Skeletal muscle satellite cell (primary cell): ENCODE data around the gene METTL1. TPM values are rescaled to one million over a fixed set of nuclear protein-coding genes. Genes with fewer than 3 reads are reported as not detected.
A peak's percentile ranks its signal among the peaks of the same experiment; 100 is the strongest.
"Not testable (repeated sequence)": the region's sequence is repeated elsewhere in the genome, so short reads cannot be mapped to it uniquely, and the experiment has no call there.

Experiments
- H3K27me3 ChIP-seq: 2 replicates; pipeline ENCODE4 v1.7.0; 2013; ENCODE audit warnings: low read length; ENCODE audit not compliant: control insufficient read depth, insufficient read depth
- H3K36me3 ChIP-seq: 2 replicates; pipeline ENCODE4 v1.7.0; 2013; ENCODE audit warnings: mild to moderate bottlenecking, control low read depth, low read length; ENCODE audit not compliant: insufficient read depth
- H3K4me1 ChIP-seq: 2 replicates; pipeline ENCODE4 v1.7.0; 2013; ENCODE audit warnings: low read length; ENCODE audit not compliant: control insufficient read depth, insufficient read depth
- H3K4me2 ChIP-seq: 2 replicates; pipeline ENCODE4 v1.7.0; 2013; ENCODE audit warnings: mild to moderate bottlenecking, low read length
- H3K4me3 ChIP-seq: 2 replicates; pipeline ENCODE4 v1.7.0; 2013; ENCODE audit warnings: low read length
- H3K9ac ChIP-seq: 2 replicates; pipeline ENCODE4 v1.7.0; 2013; ENCODE audit warnings: mild to moderate bottlenecking, low read depth, low read length, moderate library complexity
- H3K9me3 ChIP-seq: replicated peaks from 2 replicates; pipeline ENCODE4 v1.7.0; 2013; ENCODE audit warnings: mild to moderate bottlenecking, control low read depth, low read length
- total RNA-seq: library from RNA; depleted of rRNA; stranded (reverse); fragments of >200 nt; gene quantifications from 2 replicates; pipeline ENCODE4 v1.2.3, GENCODE V29; 2012; rRNA removed

METTL1 gene
- total RNA-seq: 4.6 and 5.2 TPM in 2 replicates

DNA sequence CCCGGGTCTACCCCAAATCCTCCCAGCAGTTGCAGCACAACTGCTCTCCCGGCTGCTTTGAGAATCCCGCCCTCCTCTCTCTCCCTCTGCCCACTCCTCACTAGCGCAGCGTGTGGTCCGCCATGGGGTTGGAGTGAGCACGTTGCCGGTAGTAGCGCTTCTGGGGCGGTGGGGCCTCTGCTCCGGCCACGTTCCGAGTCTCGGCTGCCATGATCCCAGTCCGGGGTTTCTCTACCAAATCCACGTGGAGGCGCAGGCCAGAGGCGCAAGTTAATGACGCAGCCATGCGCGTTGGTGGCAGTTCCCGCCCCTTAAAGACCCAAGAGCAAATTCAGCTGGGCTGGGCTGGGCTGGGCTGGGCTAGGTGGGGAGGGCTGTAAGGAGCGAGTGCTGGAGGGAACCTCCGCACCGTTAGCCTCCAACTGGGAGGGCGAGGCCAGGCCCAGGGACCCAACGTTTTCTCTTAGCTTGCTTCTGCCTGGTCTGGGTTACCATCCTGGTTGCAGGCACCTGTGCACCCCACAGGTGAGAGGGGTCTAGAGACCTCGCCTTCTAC, at the start of gene METTL1:
METTL1 (minus strand) TSS at position 233 of the 556 bp plus-strand sequence; CDS start at position 211, 22 bp downstream.
- peaks cover 18% of the 10 kb centered on the region for H3K36me3 ChIP-seq

DNA sequence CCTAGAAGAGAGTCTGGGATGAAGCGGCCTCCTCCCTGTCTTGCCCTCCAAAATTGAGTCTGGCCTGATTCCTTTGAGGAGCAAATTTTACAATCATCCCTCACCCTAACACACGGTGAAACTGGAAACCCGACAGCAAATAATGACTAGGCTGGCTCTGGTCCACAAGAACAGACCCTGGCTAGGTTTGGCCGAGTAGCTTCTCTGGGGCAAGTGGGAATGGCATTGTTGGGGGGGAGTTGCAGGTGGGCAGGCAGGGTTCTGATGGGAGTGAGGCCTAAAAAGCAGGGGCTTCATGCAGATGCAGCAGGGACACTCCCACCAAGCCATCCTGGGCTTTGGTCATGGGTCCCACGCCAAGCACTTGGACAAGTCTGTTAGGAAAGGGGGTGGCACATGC, 49.1 kb upstream of the METTL1 start:
- not testable (repeated sequence) for H3K9me3 ChIP-seq, H3K4me3 ChIP-seq, H3K9ac ChIP-seq, H3K27me3 ChIP-seq, H3K4me2 ChIP-seq
- Histone ChIP-seq H3K4me1 (peaks cover 12% of the 10 kb centered on the region), H3K36me3 (peaks cover 65% of the 10 kb centered on the region)

More for the DNA sequence above, at the start of gene METTL1:
- H3K4me1 ChIP-seq: peaks cover 13% of the 10 kb centered on the region
- no peaks in the 10 kb centered on the region for H3K9me3 ChIP-seq
- peak within 1 kb of the TSS; percentile 99 for H3K4me2 ChIP-seq
- H3K4me3 ChIP-seq: peak within 1 kb of the TSS; percentile 94
- peak within 1 kb of the TSS; percentile 91 for H3K9ac ChIP-seq
- peaks cover 3% of the 10 kb centered on the region for H3K27me3 ChIP-seq

DNA sequence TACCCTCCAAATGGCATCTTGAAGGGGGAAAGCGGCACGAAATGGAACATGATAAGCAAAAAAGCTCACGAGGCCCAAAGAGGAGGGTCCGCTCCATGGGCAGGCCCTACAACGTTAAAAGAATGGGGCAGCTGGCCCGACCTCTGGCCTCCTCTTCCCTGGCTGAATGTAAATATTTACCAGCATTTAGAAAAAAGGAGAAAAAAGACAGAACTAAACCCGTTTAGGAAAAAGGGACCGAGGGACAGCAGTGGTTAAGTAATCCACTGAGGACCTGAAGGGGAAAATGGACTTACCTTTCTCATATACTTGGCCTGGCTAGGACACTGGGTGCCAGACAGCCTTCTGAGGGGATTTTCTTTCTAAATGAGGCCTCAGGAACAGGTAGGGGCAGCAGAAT, 48.2 kb upstream of the METTL1 start:
- not testable (repeated sequence) for H3K4me2 ChIP-seq, H3K9ac ChIP-seq, H3K4me3 ChIP-seq, H3K27me3 ChIP-seq, H3K9me3 ChIP-seq
- H3K36me3 ChIP-seq: peaks cover 56% of the 10 kb centered on the region
- H3K4me1 ChIP-seq: peaks cover 12% of the 10 kb centered on the region

DNA sequence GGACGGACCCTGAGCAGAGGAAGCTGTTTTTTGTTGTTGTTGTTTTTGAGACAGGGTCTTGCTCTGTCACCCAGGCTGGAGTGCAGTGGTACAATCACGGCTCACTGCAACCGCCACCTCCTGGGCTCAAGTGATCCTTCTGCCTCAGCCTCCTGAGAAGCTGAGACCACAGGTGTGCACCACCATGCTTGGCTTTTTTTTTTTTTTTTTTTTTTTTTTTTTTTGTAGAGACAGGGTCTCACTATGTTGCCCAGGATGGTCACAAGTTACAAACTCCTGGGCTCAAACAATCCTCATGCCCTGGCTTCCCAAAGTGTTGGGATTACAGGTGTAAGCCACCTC, 46.1 kb upstream of the METTL1 start:
- Histone ChIP-seq H3K4me1 (peaks cover 21% of the 10 kb centered on the region), H3K36me3 (peaks cover 34% of the 10 kb centered on the region)
- not testable (repeated sequence) for H3K9ac ChIP-seq, H3K4me2 ChIP-seq, H3K4me3 ChIP-seq, H3K9me3 ChIP-seq, H3K27me3 ChIP-seq

DNA sequence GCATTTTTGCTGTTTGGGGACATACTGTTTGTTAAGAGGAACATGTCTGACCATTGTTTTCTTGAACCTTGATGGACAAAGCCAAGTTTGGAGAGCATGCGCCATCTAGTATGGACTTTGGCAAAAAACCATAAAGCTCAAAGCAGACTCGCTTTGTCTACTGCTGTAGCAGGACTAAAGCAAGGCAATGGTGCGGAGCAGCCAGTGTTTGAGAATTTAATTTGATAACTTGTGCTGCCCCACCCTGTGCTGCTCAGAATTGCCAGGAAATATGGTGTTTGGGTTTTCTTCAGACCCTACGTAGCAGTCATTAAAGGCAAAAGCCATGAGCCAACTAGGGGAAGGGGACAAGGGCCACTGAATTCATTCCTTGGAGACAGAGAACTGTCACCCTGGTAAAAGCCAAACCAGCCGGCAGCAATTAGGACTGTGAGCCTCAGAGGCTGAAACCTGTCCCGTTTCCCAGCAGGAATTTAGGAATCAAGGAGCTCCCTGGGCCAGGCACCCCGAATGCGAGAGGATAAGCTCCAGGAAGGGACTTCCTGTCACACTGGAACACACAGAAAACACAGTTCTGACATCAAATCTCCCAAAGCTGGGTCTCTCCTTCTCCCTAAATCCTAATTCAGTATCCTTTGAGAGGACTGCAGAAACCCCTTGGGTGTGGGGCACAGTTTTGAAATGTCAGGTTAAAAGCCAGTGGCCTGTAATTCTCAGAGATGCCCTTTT, 45.5 kb upstream of the METTL1 start:
- Histone ChIP-seq H3K4me2 (no peak overlapping the region), H3K4me1 (peaks cover 21% of the 10 kb centered on the region), H3K9me3 (no peaks in the 10 kb centered on the region), H3K4me3 (no peak overlapping the region), H3K36me3 (peaks cover 29% of the 10 kb centered on the region), H3K27me3 (no peaks in the 10 kb centered on the region), H3K9ac (no peak overlapping the region)

DNA sequence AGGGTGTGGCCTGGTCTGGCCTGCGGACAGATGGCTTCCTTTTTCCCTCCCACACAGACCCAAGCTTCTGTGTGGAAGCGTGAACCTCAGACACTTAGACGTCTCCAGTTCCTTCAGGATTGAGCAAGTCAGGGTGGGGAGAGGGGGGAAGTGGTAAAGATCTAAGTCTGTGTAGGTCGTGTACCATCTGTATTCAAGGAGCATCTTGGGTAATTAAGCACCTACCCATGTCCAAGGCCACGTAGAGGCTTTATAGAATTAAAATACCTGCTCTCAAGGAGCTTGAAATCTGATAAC, 44.9 kb upstream of the METTL1 start:
- Histone ChIP-seq H3K4me2 (no peak overlapping the region), H3K4me1 (peaks cover 21% of the 10 kb centered on the region)

DNA sequence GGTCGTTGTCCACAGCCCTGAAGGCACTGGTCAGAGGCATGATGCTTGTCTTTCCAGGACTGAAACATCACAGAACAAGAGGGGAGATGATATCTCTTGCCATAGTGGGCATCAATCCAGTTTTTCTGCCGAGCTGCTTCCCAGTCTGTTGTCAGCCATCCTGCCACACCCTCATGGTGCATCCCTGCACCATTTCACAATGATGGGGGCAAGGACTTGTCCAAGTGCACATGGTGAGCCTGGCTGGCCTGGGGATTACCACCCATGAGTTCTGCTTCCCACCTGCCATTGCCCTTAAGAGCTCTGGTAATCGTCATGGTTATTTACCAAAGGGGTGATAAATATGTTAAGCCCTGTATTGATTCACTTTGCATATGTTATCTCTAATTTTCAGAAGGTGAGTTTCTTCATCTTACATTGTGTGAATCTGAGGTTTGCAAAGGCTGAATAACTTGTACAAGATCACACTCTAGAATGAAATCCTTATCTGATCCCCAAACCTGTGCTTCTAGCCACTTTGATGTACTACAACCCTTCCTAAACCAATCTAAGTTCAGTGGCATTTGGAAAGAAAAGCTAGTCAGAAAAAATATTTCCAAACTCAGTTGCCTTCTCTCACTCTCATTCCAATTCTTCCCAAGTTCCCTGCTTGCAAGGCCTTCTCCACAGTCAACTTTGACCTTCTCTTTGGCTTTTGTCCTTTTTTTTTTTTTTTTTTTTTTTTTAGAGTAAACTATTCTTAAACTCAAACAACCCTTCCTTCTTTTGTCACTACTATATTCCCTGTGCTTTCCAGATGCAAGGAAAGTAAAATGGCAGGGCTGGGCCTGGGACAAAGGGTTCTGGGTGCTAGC, 44.3 kb upstream of the METTL1 start:
- no peak overlapping the region for H3K4me2 ChIP-seq
- no peaks in the 10 kb centered on the region for H3K27me3 ChIP-seq
- H3K4me3 ChIP-seq: no peak overlapping the region
- no peaks in the 10 kb centered on the region for H3K9me3 ChIP-seq
- H3K36me3 ChIP-seq: peaks cover 17% of the 10 kb centered on the region
- H3K9ac ChIP-seq: no peak overlapping the region
- H3K4me1 ChIP-seq: peaks cover 21% of the 10 kb centered on the region

More for the DNA sequence above, 44.9 kb upstream of the METTL1 start:
- H3K4me3 ChIP-seq: no peak overlapping the region
- peaks cover 23% of the 10 kb centered on the region for H3K36me3 ChIP-seq
- no peaks in the 10 kb centered on the region for H3K9me3 ChIP-seq
- H3K27me3 ChIP-seq: no peaks in the 10 kb centered on the region
- no peak overlapping the region for H3K9ac ChIP-seq

DNA sequence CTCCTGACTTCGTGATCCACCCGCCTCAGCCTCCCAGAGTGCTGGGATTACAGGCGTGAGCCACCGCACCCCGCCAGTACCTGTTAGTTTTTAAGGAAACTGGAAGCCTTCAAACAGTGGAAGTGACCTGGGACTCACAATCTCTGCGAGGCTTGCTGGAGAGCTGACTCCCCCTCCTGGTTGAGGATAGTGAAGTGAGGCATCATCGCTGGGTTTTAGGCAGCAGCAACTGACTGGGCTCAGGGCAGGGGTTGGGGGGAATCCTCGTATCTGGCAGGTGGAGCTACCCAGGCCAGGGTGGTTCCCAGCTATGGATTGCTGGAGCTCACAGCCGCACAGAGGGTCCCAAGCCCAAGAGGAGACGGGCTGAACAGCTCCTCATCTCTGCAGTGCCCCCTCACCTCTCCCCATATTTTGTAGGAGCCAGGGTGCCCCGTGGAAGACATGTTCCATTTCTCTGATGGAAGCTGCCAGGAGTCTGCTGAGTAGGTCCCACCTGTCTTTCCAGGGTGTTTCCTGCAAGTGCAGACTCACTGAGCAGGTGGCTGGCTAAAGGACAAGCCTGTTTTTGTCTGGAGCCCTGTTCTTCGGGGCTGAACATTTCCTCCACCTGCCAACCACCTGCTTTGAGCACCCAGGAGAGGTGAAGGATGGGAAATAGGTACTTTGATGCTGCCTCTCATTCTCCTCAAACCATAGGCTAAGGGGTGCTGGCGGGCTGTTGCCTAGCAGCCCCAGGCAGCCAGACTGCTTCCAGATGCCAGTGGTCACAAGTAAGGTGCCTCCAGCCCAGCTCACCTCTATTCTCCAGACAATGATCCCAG, 43.5 kb upstream of the METTL1 start:
- Histone ChIP-seq H3K27me3 (no peaks in the 10 kb centered on the region), H3K36me3 (peaks cover 11% of the 10 kb centered on the region), H3K4me2 (no peak overlapping the region), H3K4me3 (no peak overlapping the region), H3K9ac (no peak overlapping the region), H3K4me1 (peaks cover 25% of the 10 kb centered on the region), H3K9me3 (no peaks in the 10 kb centered on the region)

DNA sequence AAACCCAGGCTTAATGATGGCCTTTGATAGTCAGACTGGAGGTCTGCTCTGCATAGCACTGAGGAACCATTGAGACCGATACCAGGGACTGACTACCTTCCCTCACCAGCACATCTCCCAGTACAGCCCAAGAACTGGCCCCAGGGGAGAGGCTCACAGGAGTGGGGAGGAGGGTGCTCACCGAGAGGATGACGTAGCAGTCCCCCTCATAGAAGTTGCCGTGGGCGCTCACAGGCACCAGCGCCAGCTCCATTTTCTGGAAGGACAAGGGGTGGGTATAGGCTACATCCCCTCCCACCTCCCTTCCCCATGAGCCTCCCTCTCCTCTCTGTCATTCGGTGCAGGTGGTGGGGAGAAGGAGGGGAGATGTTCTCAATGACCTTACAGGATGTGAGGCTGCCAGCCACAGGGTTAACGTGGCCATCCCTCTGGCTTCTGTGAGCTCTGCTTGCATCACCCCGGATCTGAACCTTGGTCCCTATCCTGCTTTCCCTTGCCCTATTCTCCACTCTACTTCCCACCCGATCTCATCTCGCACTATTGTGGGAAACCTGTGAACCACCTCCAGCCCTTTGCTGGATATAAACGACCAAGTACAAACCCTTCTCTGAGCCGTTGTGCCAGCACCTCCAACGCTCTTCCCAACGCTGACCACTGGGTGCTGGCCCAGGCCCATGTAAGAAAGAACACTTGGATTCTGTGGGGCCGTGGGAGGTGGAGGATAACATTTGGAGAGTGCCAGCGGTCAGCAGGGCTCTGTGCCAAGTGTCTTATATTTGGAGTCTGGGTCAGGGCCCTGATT, 42.3 kb upstream of the METTL1 start:
- no peak overlapping the region for H3K4me2 ChIP-seq
- no peak overlapping the region for H3K4me3 ChIP-seq
- H3K27me3 ChIP-seq: no peaks in the 10 kb centered on the region
- H3K9me3 ChIP-seq: no peaks in the 10 kb centered on the region
- H3K36me3 ChIP-seq: peaks cover 13% of the 10 kb centered on the region
- H3K4me1 ChIP-seq: peaks cover 25% of the 10 kb centered on the region
- no peak overlapping the region for H3K9ac ChIP-seq

DNA sequence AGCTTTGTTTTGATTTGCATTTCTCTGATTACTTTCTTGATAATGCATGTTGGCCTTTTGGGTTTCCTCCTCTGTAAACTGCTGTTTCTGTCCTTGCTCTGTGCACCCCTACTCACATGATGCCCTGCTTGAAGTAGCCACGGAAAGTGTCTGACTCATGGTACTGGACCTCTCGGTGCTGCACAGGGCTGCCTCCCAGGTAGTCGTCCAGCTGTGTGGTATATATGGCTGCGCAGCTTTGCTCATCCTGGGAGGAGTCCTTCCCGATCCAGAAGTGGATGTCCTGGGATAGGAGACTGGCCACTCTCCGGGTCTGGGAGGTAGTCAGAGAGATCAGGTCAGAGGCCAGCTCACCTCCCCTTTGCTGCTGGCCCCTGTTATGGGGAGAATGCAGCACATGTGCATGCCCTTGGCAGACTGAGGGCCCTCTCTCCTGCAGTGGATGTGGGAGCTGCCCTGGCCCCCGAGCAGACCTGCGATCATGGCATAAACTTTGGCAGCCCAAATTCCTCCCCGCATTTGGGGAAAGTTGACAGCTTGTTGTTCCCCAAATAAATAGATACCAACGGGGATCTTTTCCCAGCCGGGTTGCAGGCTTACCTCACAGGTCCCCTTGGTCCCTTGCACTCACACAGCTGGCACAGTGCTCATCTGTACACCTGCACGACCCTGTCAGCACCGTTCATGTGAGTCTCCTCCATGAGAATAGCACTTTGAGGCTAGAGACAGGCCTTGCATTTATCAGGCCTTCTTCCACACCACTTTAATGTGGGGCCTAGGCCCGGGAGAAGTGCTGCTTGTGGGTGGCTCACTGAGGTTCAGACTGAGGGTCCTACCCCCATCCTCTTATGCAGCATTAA, 41.4 kb upstream of the METTL1 start:
- Histone ChIP-seq H3K4me2 (no peak overlapping the region), H3K9me3 (no peaks in the 10 kb centered on the region), H3K9ac (no peak overlapping the region), H3K4me1 (peaks cover 25% of the 10 kb centered on the region), H3K27me3 (no peaks in the 10 kb centered on the region), H3K36me3 (peaks cover 7% of the 10 kb centered on the region), H3K4me3 (no peak overlapping the region)
